Sigmoid colon (tissue), 7 donors: ENCODE measurements around the gene SND1. TPM values are rescaled to one million over a fixed set of nuclear protein-coding genes. Genes with fewer than 3 reads are reported as not detected.

Experiments used
- DNase-seq: peaks from one replicate; pipeline ENCODE4 v3.0.0-alpha.2; 2019
- H3K27ac ChIP-seq, 4 donors: fragments of 200-600 bp; sonication (generic); one replicate each; pipeline ENCODE4 v1.5.1; 2016 to 2019; ENCODE audit warnings: mild to moderate bottlenecking in 1 of 4
- H3K27me3 ChIP-seq, 3 donors: fragments of 200-600 bp; sonication (generic); one replicate each; pipeline ENCODE4 v1.5.1; 2019; ENCODE audit warnings: mild to moderate bottlenecking in 1 of 3
- H3K36me3 ChIP-seq, 4 donors: fragments of 200-600 bp; sonication (generic); one replicate each; pipeline ENCODE4 v1.5.1; 2016 to 2019
- H3K4me1 ChIP-seq, 4 donors: fragments of 200-600 bp; sonication (generic); one replicate each; pipeline ENCODE4 v1.5.1; 2017 to 2019
- H3K4me3 ChIP-seq, 4 donors: fragments of 200-600 bp; sonication (generic); one replicate each; pipeline ENCODE4 v1.5.1; 2017 to 2019; ENCODE audit warnings: mild to moderate bottlenecking in 2 of 4, moderate library complexity in 1 of 4
- H3K9me3 ChIP-seq, 4 donors: fragments of 200-600 bp in 3 of 4; sonication (generic) in 3 of 4; one replicate each; pipeline versions ENCODE4 v1.5.1 to v1.6.1; 2013 to 2019
- CTCF ChIP-seq, 4 experiments: fragments of 450-650 bp in 3 of 4; fragments of 200-600 bp in 1 of 4; IDR thresholded peaks; one replicate each; pipeline ENCODE4 v1.5.1; 2016 to 2019; ENCODE audit warnings: antibody characterized with exemption in 4 of 4, mild to moderate bottlenecking in 3 of 4, moderate library complexity in 2 of 4
- EP300 ChIP-seq, 4 donors: sonication (generic); formaldehyde crosslinking; IDR thresholded peaks; one replicate each; pipeline ENCODE4 v1.6.1; 2017; ENCODE audit warnings: antibody characterized with exemption in 4 of 4
- POLR2A ChIP-seq, 2 donors: fragments of 450-650 bp; IDR thresholded peaks; one replicate each; pipeline ENCODE4 v1.6.1; 2016; ENCODE audit warnings: antibody characterized with exemption in 2 of 2, mild to moderate bottlenecking in 2 of 2, moderate library complexity in 2 of 2
- POLR2AphosphoS5 ChIP-seq, 4 donors: sonication (generic); formaldehyde crosslinking; IDR thresholded peaks; one replicate each; pipeline ENCODE4 v1.6.1; 2017; ENCODE audit warnings: antibody characterized with exemption in 4 of 4
- WGBS, 2 donors: extraction: QIAGEN DNeasy Blood & Tissue Kit; methylation state at CpG; one replicate each; pipeline ENCODE4 v1.1.7; 2013; 5-methylcytosine and 5-hydroxymethylcytosine counted together
- intact Hi-C: fragments of 100-400 bp; cut with DNase I; formaldehyde crosslinking; loops from one replicate; pipeline ENCODE4 v1.15.1; 2023
- polyA plus RNA-seq, 3 donors: library from polyadenylated mRNA; stranded (reverse); fragments of 200-250 nt; gene quantifications; one replicate each; pipeline ENCODE4 v1.2.3, GENCODE V29; 2013
- total RNA-seq, 4 donors: library from RNA; depleted of rRNA; stranded (reverse); fragments of >200 nt; gene quantifications; one replicate each; pipeline ENCODE4 v1.1.0, GENCODE V29; 2016
- donor health status: healthy with polysubstance abuse.
- donor health status: Bipolar disorder and iron deficiency.
- donor health status: healthy.

SND1 gene
- total and polyA plus RNA-seq, 7 donors: 30.6 to 93.4 (median 71.3) TPM

- Histone ChIP-seq H3K4me1 (no peaks in the 10 kb centered on the region), H3K4me3 (no peak overlapping the region), H3K27me3 (no peaks in the 10 kb centered on the region), H3K27ac (no peak overlapping the region), H3K36me3 (no peaks in the 10 kb centered on the region), H3K9me3 (no peaks in the 10 kb centered on the region)
- no peak for DNase-seq
- intact Hi-C loops: no loop called here
- WGBS, 2 donors: 93 to 94% methylated on average over 8 of the region's 8 CpGs
- TF ChIP-seq POLR2A (IDR thresholded peaks at IDR 0.05): no peak
- TF ChIP-seq CTCF (IDR thresholded peaks at IDR 0.05): no peak
- TF ChIP-seq EP300 (IDR thresholded peaks at IDR 0.05): no peak
- no peak for TF ChIP-seq POLR2AphosphoS5 (IDR thresholded peaks at IDR 0.05)
These were observed 266.1 kb downstream of the SND1 start for GRCh38 chr7:127918130-127918529.

- H3K27me3 ChIP-seq: no peaks in the 10 kb centered on the region
- H3K4me1 ChIP-seq: no peaks in the 10 kb centered on the region
- no peaks in the 10 kb centered on the region for H3K36me3 ChIP-seq
- no peak overlapping the region for H3K4me3 ChIP-seq
- H3K9me3 ChIP-seq: no peaks in the 10 kb centered on the region
- DNase-seq: no peak
- no peak overlapping the region for H3K27ac ChIP-seq
- intact Hi-C loops: no loop called here
- 94 to 96% methylated on average over 2 of the region's 2 CpGs for WGBS, 2 donors
- TF ChIP-seq CTCF (IDR thresholded peaks at IDR 0.05): no peak
- TF ChIP-seq EP300 (IDR thresholded peaks at IDR 0.05): no peak
These were observed 268.9 kb downstream of the SND1 start for GRCh38 chr7:127920787-127921438.

GRCh38 chr7:127922656-127923055 is 270.7 kb downstream of the SND1 start:
- Histone ChIP-seq H3K36me3 (no peaks in the 10 kb centered on the region), H3K4me1 (peaks cover 0 to 12% (median 10%) of the 10 kb centered on the region in 4 donors), H3K27me3 (no peaks in the 10 kb centered on the region), H3K27ac (no peak overlapping the region), H3K4me3 (no peak overlapping the region), H3K9me3 (no peaks in the 10 kb centered on the region)
- 94 to 96% methylated on average over 1 of the region's 1 CpG for WGBS, 2 donors
- intact Hi-C loops: no loop called here
- TF ChIP-seq EP300 (IDR thresholded peaks at IDR 0.05): no peak
- TF ChIP-seq POLR2AphosphoS5 (IDR thresholded peaks at IDR 0.05): no peak
- no peak for TF ChIP-seq POLR2A (IDR thresholded peaks at IDR 0.05)
- TF ChIP-seq CTCF (IDR thresholded peaks at IDR 0.05): no peak
- no peak for DNase-seq

GRCh38 chr7:127924874-127925273 is 272.9 kb downstream of the SND1 start:
- no peak overlapping the region for H3K4me3 ChIP-seq
- TF ChIP-seq CTCF (IDR thresholded peaks at IDR 0.05) (no peak), POLR2A (IDR thresholded peaks at IDR 0.05) (no peak), POLR2AphosphoS5 (IDR thresholded peaks at IDR 0.05) (no peak), EP300 (IDR thresholded peaks at IDR 0.05) (no peak)
- H3K27ac ChIP-seq: no peak overlapping the region
- H3K9me3 ChIP-seq: no peaks in the 10 kb centered on the region
- H3K4me1 ChIP-seq: peaks cover 0 to 15% (median 14%) of the 10 kb centered on the region in 4 donors
- peaks cover 0 to 8% (median 4%) of the 10 kb centered on the region in 4 donors for H3K36me3 ChIP-seq
- intact Hi-C loops: no loop called here
- no peak for DNase-seq
- H3K27me3 ChIP-seq: no peaks in the 10 kb centered on the region

- intact Hi-C loops: no loop called here
These were observed 275.3 kb downstream of the SND1 start for GRCh38 chr7:127927348-127927696.

More at GRCh38 chr7:127927348-127927696, 275.3 kb downstream of the SND1 start:
- Histone ChIP-seq H3K4me1 (peaks cover 0 to 15% (median 14%) of the 10 kb centered on the region in 4 donors), H3K36me3 (peaks cover 0 to 17% (median 5%) of the 10 kb centered on the region in 4 donors), H3K4me3 (no peak overlapping the region), H3K9me3 (no peaks in the 10 kb centered on the region), H3K27ac (no peak overlapping the region), H3K27me3 (no peaks in the 10 kb centered on the region)
- WGBS, 2 donors: 84 to 94% methylated on average over 3 of the region's 3 CpGs
- no peak for DNase-seq
- TF ChIP-seq EP300 (IDR thresholded peaks at IDR 0.05) (no peak), POLR2AphosphoS5 (IDR thresholded peaks at IDR 0.05) (no peak), CTCF (IDR thresholded peaks at IDR 0.05) (no peak), POLR2A (IDR thresholded peaks at IDR 0.05) (no peak)
